ENCODE results near the gene KANSL1.

- TF ChIP-seq, protein P1, sequence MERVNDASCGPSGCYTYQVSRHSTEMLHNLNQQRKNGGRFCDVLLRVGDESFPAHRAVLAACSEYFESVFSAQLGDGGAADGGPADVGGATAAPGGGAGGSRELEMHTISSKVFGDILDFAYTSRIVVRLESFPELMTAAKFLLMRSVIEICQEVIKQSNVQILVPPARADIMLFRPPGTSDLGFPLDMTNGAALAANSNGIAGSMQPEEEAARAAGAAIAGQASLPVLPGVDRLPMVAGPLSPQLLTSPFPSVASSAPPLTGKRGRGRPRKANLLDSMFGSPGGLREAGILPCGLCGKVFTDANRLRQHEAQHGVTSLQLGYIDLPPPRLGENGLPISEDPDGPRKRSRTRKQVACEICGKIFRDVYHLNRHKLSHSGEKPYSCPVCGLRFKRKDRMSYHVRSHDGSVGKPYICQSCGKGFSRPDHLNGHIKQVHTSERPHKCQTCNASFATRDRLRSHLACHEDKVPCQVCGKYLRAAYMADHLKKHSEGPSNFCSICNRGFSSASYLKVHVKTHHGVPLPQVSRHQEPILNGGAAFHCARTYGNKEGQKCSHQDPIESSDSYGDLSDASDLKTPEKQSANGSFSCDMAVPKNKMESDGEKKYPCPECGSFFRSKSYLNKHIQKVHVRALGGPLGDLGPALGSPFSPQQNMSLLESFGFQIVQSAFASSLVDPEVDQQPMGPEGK (CRISPR knock-in tag; IDR thresholded peaks at IDR 0.05; ENCODE audit: borderline replicate concordance): no peak
- TF ChIP-seq, protein P2, sequence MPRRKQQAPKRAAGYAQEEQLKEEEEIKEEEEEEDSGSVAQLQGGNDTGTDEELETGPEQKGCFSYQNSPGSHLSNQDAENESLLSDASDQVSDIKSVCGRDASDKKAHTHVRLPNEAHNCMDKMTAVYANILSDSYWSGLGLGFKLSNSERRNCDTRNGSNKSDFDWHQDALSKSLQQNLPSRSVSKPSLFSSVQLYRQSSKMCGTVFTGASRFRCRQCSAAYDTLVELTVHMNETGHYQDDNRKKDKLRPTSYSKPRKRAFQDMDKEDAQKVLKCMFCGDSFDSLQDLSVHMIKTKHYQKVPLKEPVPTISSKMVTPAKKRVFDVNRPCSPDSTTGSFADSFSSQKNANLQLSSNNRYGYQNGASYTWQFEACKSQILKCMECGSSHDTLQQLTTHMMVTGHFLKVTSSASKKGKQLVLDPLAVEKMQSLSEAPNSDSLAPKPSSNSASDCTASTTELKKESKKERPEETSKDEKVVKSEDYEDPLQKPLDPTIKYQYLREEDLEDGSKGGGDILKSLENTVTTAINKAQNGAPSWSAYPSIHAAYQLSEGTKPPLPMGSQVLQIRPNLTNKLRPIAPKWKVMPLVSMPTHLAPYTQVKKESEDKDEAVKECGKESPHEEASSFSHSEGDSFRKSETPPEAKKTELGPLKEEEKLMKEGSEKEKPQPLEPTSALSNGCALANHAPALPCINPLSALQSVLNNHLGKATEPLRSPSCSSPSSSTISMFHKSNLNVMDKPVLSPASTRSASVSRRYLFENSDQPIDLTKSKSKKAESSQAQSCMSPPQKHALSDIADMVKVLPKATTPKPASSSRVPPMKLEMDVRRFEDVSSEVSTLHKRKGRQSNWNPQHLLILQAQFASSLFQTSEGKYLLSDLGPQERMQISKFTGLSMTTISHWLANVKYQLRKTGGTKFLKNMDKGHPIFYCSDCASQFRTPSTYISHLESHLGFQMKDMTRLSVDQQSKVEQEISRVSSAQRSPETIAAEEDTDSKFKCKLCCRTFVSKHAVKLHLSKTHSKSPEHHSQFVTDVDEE (CRISPR knock-in tag; IDR thresholded peaks at IDR 0.05): no peak
- TF ChIP-seq BACH2 (CRISPR knock-in tag; IDR thresholded peaks at IDR 0.05; ENCODE audit: borderline replicate concordance): no peak
- no peak for TF ChIP-seq ARNTL (CRISPR knock-in tag; IDR thresholded peaks at IDR 0.05; ENCODE audit: borderline replicate concordance, low read depth)
- TF ChIP-seq ZC3H10 (CRISPR knock-in tag; IDR thresholded peaks at IDR 0.05): no peak
- TF ChIP-seq PPARA (CRISPR knock-in tag; IDR thresholded peaks at IDR 0.05; ENCODE audit: borderline replicate concordance): no peak
- no peak for TF ChIP-seq GLIS3 (CRISPR knock-in tag; IDR thresholded peaks at IDR 0.05)
- TF ChIP-seq OSR1 (CRISPR knock-in tag; IDR thresholded peaks at IDR 0.05): no peak
- no peak for TF ChIP-seq ZFP30 (CRISPR knock-in tag; IDR thresholded peaks at IDR 0.05)
- TF ChIP-seq ZNF565 (CRISPR knock-in tag; conservative IDR thresholded peaks at IDR 0.05; ENCODE audit: low read depth): no peak
- TF ChIP-seq RARB (CRISPR knock-in tag; IDR thresholded peaks at IDR 0.05): no peak
- no peak for TF ChIP-seq POU6F1 (CRISPR knock-in tag; IDR thresholded peaks at IDR 0.05; ENCODE audit: borderline replicate concordance, low read depth)
- TF ChIP-seq ISL1 (CRISPR knock-in tag; IDR thresholded peaks at IDR 0.05): no peak
Observed at GRCh38 chr17:46047398-46047797, 145.8 kb downstream of the KANSL1 start.
